NT2/D1 (cell line): ENCODE data around the gene PLEKHH2.

Source experiments
- SUZ12 ChIP-seq: IDR thresholded peaks from 2 replicates; pipeline ENCODE4 v1.6.1; 2011; ENCODE audit not compliant: insufficient read length, insufficient read depth; ENCODE audit errors: extremely low read depth
- YY1 ChIP-seq: IDR thresholded peaks from 2 replicates; pipeline ENCODE4 v1.6.1; 2011; ENCODE audit not compliant: insufficient read length, insufficient read depth
- ZNF274 ChIP-seq: IDR thresholded peaks from 2 replicates; pipeline ENCODE4 v1.6.1; 2011; ENCODE audit warnings: mild to moderate bottlenecking, low read depth, low read length

DNA sequence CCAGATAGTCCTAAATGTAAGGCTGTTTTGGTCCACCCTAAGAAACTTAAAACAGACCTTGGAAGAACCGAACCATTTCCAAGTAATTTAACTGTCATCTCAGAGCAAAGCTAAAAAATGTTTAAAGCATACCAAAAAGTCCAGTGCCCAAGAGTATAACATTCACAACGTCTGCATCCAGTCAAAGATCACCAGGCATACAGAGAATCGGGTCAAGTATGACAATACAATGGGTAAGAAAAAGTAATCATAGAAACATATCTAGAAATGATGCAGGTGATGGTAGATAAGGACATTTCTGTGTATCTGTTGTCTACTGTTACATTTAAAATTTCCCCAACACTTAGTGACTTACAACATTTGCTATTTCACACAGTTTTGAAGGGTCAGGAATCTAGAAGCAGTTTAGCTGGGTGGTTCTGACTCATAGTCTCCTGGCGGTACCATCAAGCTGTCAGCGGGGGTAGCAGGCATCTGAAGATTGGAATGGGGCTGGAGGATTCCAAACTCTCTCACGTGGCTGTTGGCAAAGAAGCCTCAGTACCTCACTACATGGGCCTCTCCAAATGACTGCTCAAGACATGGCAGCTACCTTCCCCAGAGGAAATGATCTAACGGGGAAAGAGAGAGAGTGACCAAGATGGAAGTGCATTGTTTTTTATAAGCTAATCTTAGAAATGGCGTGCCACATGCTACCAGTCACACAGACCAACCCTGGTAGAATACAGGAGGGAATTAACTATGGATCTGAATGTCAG lies 100.2 kb downstream of the PLEKHH2 start:
- TF ChIP-seq YY1 (no peak), ZNF274 (no peak), SUZ12 (no peak)
